OCI-LY7 (cell line): ENCODE measurements around the gene PRKD3.

Experiments
- CTCF ChIP-seq: fragments of 200-600 bp; sonication (generic); conservative IDR thresholded peaks from 2 replicates; pipeline ENCODE4 v1.5.1; 2014; ENCODE audit warnings: mild to moderate bottlenecking, antibody characterized with exemption, low read length, moderate library complexity, mixed read lengths
- EZH2phosphoT487 ChIP-seq: fragments of 200-600 bp; sonication (generic); IDR thresholded peaks from 2 replicates; pipeline ENCODE4 v1.6.1; 2018; ENCODE audit warnings: low read depth, borderline replicate concordance, mild to moderate bottlenecking, mixed run types, antibody characterized with exemption, low read length, moderate library complexity, mixed read lengths

DNA sequence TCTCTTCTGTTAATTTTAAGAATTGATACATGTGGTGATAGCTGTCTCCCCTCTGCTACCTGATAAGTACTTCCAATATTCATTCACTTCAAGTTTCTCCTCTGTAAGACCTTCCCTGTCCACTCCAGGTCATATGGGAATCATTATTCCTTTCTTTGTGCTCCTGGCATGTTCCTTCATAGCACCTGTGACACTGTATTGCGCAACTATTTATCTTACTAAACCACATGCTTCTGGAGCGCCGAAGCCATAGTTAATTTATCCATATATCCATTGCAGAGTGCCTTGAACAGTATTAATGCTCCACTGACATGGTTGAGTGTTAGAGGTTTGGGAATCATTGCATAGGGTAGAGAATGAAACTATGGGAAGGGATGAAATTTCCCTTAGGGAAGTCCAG, 7.9 kb upstream of the PRKD3 start:
- TF ChIP-seq EZH2phosphoT487 (no peak), CTCF (no peak)
